ENCODE results near the gene SGPL1.

Gene SGPL1

GRCh38 chr10:70810967-70811366 lies 4.8 kb upstream of the SGPL1 start:
- no peak for DNase-seq (ENCODE audit: low read depth)

- DNase-seq (ENCODE audit: low read depth), result no peak
Measured at GRCh38 chr10:70811881-70812280, 3.9 kb upstream of the SGPL1 start.

GRCh38 chr10:70812814-70813213 lies 2.9 kb upstream of the SGPL1 start:
- no peak for DNase-seq (ENCODE audit: low read depth)

GRCh38 chr10:70814126-70814525 lies 1.6 kb upstream of the SGPL1 start:
- DNase-seq (ENCODE audit: low read depth), result no peak

GRCh38 chr10:70816220-70816894 lies 609 bp downstream of the SGPL1 start:
- peak; percentile 20 for DNase-seq (ENCODE audit: low read depth)

GRCh38 chr10:70820976-70821750 lies 5.4 kb downstream of the SGPL1 start:
- peak; percentile 6 for DNase-seq (ENCODE audit: low read depth)

GRCh38 chr10:70822076-70822820 lies 6.5 kb downstream of the SGPL1 start:
- no peak for DNase-seq (ENCODE audit: low read depth)

- DNase-seq (ENCODE audit: low read depth), result no peak
Measured at GRCh38 chr10:70827086-70827757, 11.5 kb downstream of the SGPL1 start.

- no peak for DNase-seq (ENCODE audit: low read depth)
Measured at GRCh38 chr10:70828923-70829322, 13.2 kb downstream of the SGPL1 start.

- no peak for DNase-seq (ENCODE audit: low read depth)
Measured at GRCh38 chr10:70829543-70829942, 13.8 kb downstream of the SGPL1 start.

GRCh38 chr10:70830164-70830563 lies 14.4 kb downstream of the SGPL1 start:
- DNase-seq (ENCODE audit: low read depth), result no peak

GRCh38 chr10:70832221-70832620 lies 16.5 kb downstream of the SGPL1 start:
- DNase-seq (ENCODE audit: low read depth), result no peak

GRCh38 chr10:70832852-70833528 lies 17.2 kb downstream of the SGPL1 start:
- DNase-seq (ENCODE audit: low read depth), result no peak

GRCh38 chr10:70833601-70834000 lies 17.9 kb downstream of the SGPL1 start:
- DNase-seq (ENCODE audit: low read depth), result no peak

GRCh38 chr10:70834021-70834420 lies 18.3 kb downstream of the SGPL1 start:
- DNase-seq (ENCODE audit: low read depth), result no peak

- no peak for DNase-seq (ENCODE audit: low read depth)
Measured at GRCh38 chr10:70834441-70835151, 18.8 kb downstream of the SGPL1 start.

GRCh38 chr10:70836319-70836718 lies 20.6 kb downstream of the SGPL1 start:
- no peak for DNase-seq (ENCODE audit: low read depth)

GRCh38 chr10:70837660-70838059 lies 21.9 kb downstream of the SGPL1 start:
- no peak for DNase-seq (ENCODE audit: low read depth)

GRCh38 chr10:70838270-70838805 lies 22.6 kb downstream of the SGPL1 start:
- no peak for DNase-seq (ENCODE audit: low read depth)

- no peak for DNase-seq (ENCODE audit: low read depth)
Measured at GRCh38 chr10:70840836-70841235, 25.1 kb downstream of the SGPL1 start.

GRCh38 chr10:70843333-70843732 lies 27.6 kb downstream of the SGPL1 start:
- no peak for DNase-seq (ENCODE audit: low read depth)
